Activated T-helper 1 cell treated with Interleukin-2 at 50 U/mL for 16 hours (primary cell): ENCODE data around the gene CNTRL.
A peak's percentile ranks its signal among the peaks of the same experiment; 100 is the strongest.
"Not testable (repeated sequence)": the region's sequence is repeated elsewhere in the genome, so short reads cannot be mapped to it uniquely, and the experiment has no call there.

ENCODE experiments used
- DNase-seq: peaks from one replicate; pipeline ENCODE4 v3.0.0-alpha.2; 2020; ENCODE audit warnings: low read depth

The CNTRL gene

GRCh38 chr9:121071370-121071755 is 3.4 kb upstream of the CNTRL start:
- DNase-seq: no peak

- no peak for DNase-seq
Measured at GRCh38 chr9:121071756-121072421, 2.9 kb upstream of the CNTRL start.

GRCh38 chr9:121073038-121073437 is 1.7 kb upstream of the CNTRL start:
- no peak for DNase-seq

GRCh38 chr9:121075251-121076036 is 689 bp downstream of the CNTRL start:
- DNase-seq: no peak

- no peak for DNase-seq
Measured at GRCh38 chr9:121082075-121082474, 7.3 kb downstream of the CNTRL start.

GRCh38 chr9:121085661-121086060 is 10.9 kb downstream of the CNTRL start:
- no peak for DNase-seq

- no peak for DNase-seq
Measured at GRCh38 chr9:121088576-121088975, 13.8 kb downstream of the CNTRL start.

GRCh38 chr9:121090743-121091142 is 16.0 kb downstream of the CNTRL start:
- not testable (repeated sequence) for DNase-seq

GRCh38 chr9:121095057-121095456 is 20.3 kb downstream of the CNTRL start:
- no peak for DNase-seq

GRCh38 chr9:121098567-121099198 is 23.9 kb downstream of the CNTRL start:
- no peak for DNase-seq

- not testable (repeated sequence) for DNase-seq
Measured at GRCh38 chr9:121104054-121104453, 29.3 kb downstream of the CNTRL start.

- no peak for DNase-seq
Measured at GRCh38 chr9:121105531-121105930, 30.8 kb downstream of the CNTRL start.

GRCh38 chr9:121107029-121107428 is 32.3 kb downstream of the CNTRL start:
- DNase-seq: no peak

- DNase-seq: no peak
Measured at GRCh38 chr9:121107881-121108280, 33.1 kb downstream of the CNTRL start.

- DNase-seq: no peak
Measured at GRCh38 chr9:121115466-121115865, 40.7 kb downstream of the CNTRL start.

- no peak for DNase-seq
Measured at GRCh38 chr9:121118266-121118665, 43.5 kb downstream of the CNTRL start.

GRCh38 chr9:121120386-121120785 is 45.6 kb downstream of the CNTRL start:
- DNase-seq: no peak

- DNase-seq: peak; percentile 92
Measured at GRCh38 chr9:121121582-121122087, 46.9 kb downstream of the CNTRL start.

GRCh38 chr9:121122246-121123032 is 47.7 kb downstream of the CNTRL start:
- DNase-seq: no peak

GRCh38 chr9:121123816-121124535 is 49.2 kb downstream of the CNTRL start:
- DNase-seq: no peak

- DNase-seq: no peak
Measured at GRCh38 chr9:121125590-121125989, 50.8 kb downstream of the CNTRL start.
